Dermis blood vessel endothelial cell (primary cell): ENCODE results near the gene ABCD1. TPM values are rescaled to one million over a fixed set of nuclear protein-coding genes. Genes with fewer than 3 reads are reported as not detected.

Experiments
- total RNA-seq: library from RNA; depleted of rRNA; stranded (reverse); fragments of >200 nt; gene quantifications from 2 replicates; pipeline ENCODE4 v1.2.3, GENCODE V29; 2014

ABCD1 gene
- total RNA-seq, 1 donor from 2014 or later, result 10.0 TPM

Other genes with a start within 250 kb of the ABCD1 start
- gene BGN, start 229.9 kb upstream of the ABCD1 start, total RNA-seq, result 27.4 and 53.9 TPM in 2 replicates
- under 0.01 TPM in 1 of 2 replicates, not detected in the other for gene ATP2B3, start 207.2 kb upstream of the ABCD1 start, total RNA-seq
- gene CCNQ, start 125.7 kb upstream of the ABCD1 start, total RNA-seq, result 27.0 and 42.4 TPM in 2 replicates
- gene DUSP9, start 77.7 kb upstream of the ABCD1 start, total RNA-seq, result 0.05 and 0.17 TPM in 2 replicates
- gene PNCK, start 51.0 kb upstream of the ABCD1 start, total RNA-seq, result not detected in 2 replicates
- 3.3 and 4.6 TPM in 2 replicates for gene SLC6A8, start 36.9 kb upstream of the ABCD1 start, total RNA-seq
- 303 and 321 TPM in 2 replicates for gene BCAP31, start 469 bp upstream of the ABCD1 start, total RNA-seq
- gene PLXNB3, start 39.4 kb downstream of the ABCD1 start, total RNA-seq, result 5.1 and 14.1 TPM in 2 replicates
- under 0.01 and 0.05 TPM in 2 replicates for gene SRPK3, start 56.2 kb downstream of the ABCD1 start, total RNA-seq
- 35.1 and 63.9 TPM in 2 replicates for gene IDH3G, start 69.5 kb downstream of the ABCD1 start, total RNA-seq
- 75.9 and 143 TPM in 2 replicates for gene SSR4, start 69.8 kb downstream of the ABCD1 start, total RNA-seq
- 0.23 and 0.68 TPM in 2 replicates for gene PDZD4, start 105.7 kb downstream of the ABCD1 start, total RNA-seq
- gene L1CAM, start 161.3 kb downstream of the ABCD1 start, total RNA-seq, result 1.1 and 2.4 TPM in 2 replicates
- gene AVPR2, start 179.8 kb downstream of the ABCD1 start, total RNA-seq, result 4.7 and 6.3 TPM in 2 replicates
- 16.0 and 27.2 TPM in 2 replicates for gene ARHGAP4, start 201.4 kb downstream of the ABCD1 start, total RNA-seq
- gene NAA10, start 210.2 kb downstream of the ABCD1 start, total RNA-seq, result 70.6 and 88.2 TPM in 2 replicates
- 12.1 and 27.4 TPM in 2 replicates for gene RENBP, start 219.8 kb downstream of the ABCD1 start, total RNA-seq
- 15.3 and 48.9 TPM in 2 replicates for gene HCFC1, start 247.0 kb downstream of the ABCD1 start, total RNA-seq
- gene TMEM187, start 247.9 kb downstream of the ABCD1 start, total RNA-seq, result 6.0 and 6.5 TPM in 2 replicates